Gastrocnemius medialis (tissue), 4 donors: ENCODE measurements around the gene SERPINE2.

Source experiments
- CTCF ChIP-seq, 5 experiments: fragments of 450-650 bp in 3 of 5; fragments of 200-600 bp in 2 of 5; sonication (generic) in 2 of 5; IDR thresholded peaks in 4 of 5; conservative IDR thresholded peaks in 1 of 5; 1 replicate in 4 of 5; 2 replicates in 1 of 5; pipeline ENCODE4 v1.5.1; 2016 to 2019; ENCODE audit warnings: antibody characterized with exemption in 5 of 5, mild to moderate bottlenecking in 3 of 5, moderate library complexity in 3 of 5
- POLR2A ChIP-seq, 2 donors: fragments of 450-650 bp; IDR thresholded peaks; one replicate each; pipeline ENCODE4 v1.6.1; 2017; ENCODE audit warnings: antibody characterized with exemption in 2 of 2, mild to moderate bottlenecking in 2 of 2, moderate library complexity in 2 of 2

GRCh38 chr2:224008702-224009261, 30.3 kb downstream of the SERPINE2 start:
- TF ChIP-seq CTCF (IDR thresholded peaks at IDR 0.05 in 4 of 5, conservative IDR thresholded peaks at IDR 0.05 in 1 of 5), result no peak
- no peak for TF ChIP-seq POLR2A (IDR thresholded peaks at IDR 0.05)
